ENCODE data around the gene RCBTB1.
"Not testable (repeated sequence)": the region's sequence is repeated elsewhere in the genome, so short reads cannot be mapped to it uniquely, and the experiment has no call there.

RCBTB1 gene

GRCh38 chr13:49585220-49586157 is at the start of gene RCBTB1:
Gene RCBTB1, minus strand, starts transcription at chr13:49585558. Its CDS starts 18,279 bp downstream, at chr13:49567279.
- DNase-seq, result peak; percentile 81

GRCh38 chr13:49633710-49634109 is 48.4 kb upstream of the RCBTB1 start:
- no peak for DNase-seq

GRCh38 chr13:49632156-49632555 is 46.8 kb upstream of the RCBTB1 start:
- DNase-seq, result no peak

- no peak for DNase-seq
These were observed 45.2 kb upstream of the RCBTB1 start for GRCh38 chr13:49630580-49630979.

- DNase-seq, result no peak
These were observed 44.6 kb upstream of the RCBTB1 start for GRCh38 chr13:49629947-49630346.

- no peak for DNase-seq
These were observed 44.0 kb upstream of the RCBTB1 start for GRCh38 chr13:49629196-49629938.

GRCh38 chr13:49627831-49628652 is 42.7 kb upstream of the RCBTB1 start, which contains the start of gene ARL11:
Gene ARL11, plus strand, starts transcription at chr13:49628507. Its CDS starts 1,941 bp downstream, at chr13:49630448.
- no peak for DNase-seq

GRCh38 chr13:49625392-49626079 is 40.2 kb upstream of the RCBTB1 start:
- no peak for DNase-seq

GRCh38 chr13:49624229-49624628 is 38.9 kb upstream of the RCBTB1 start:
- DNase-seq, result no peak

- no peak for DNase-seq
These were observed 37.0 kb upstream of the RCBTB1 start for GRCh38 chr13:49622174-49622946.

- DNase-seq, result no peak
These were observed 34.8 kb upstream of the RCBTB1 start for GRCh38 chr13:49620170-49620621.

GRCh38 chr13:49616676-49617065 is 31.3 kb upstream of the RCBTB1 start:
- no peak for DNase-seq

GRCh38 chr13:49615836-49616675 is 30.7 kb upstream of the RCBTB1 start:
- DNase-seq, result no peak

- DNase-seq, result not testable (repeated sequence)
These were observed 26.7 kb upstream of the RCBTB1 start for GRCh38 chr13:49612042-49612441.

- peak; percentile 90 for DNase-seq
These were observed 24.8 kb upstream of the RCBTB1 start for GRCh38 chr13:49610176-49610575.

- no peak for DNase-seq
These were observed 23.4 kb upstream of the RCBTB1 start for GRCh38 chr13:49608651-49609331.

GRCh38 chr13:49607761-49608160 is 22.4 kb upstream of the RCBTB1 start:
- DNase-seq, result no peak

GRCh38 chr13:49606747-49607648 is 21.6 kb upstream of the RCBTB1 start:
- peak; percentile 74 for DNase-seq

- DNase-seq, result no peak
These were observed 19.2 kb upstream of the RCBTB1 start for GRCh38 chr13:49604570-49604969.

All from NCI-H2171 (cell line).